ENCODE results near the gene LDLRAD4. TPM values are rescaled to one million over a fixed set of nuclear protein-coding genes. Genes with fewer than 3 reads are reported as not detected.

LDLRAD4 gene
- total RNA-seq, 1 experiment from 2014 or later = 1.7 TPM

DNA sequence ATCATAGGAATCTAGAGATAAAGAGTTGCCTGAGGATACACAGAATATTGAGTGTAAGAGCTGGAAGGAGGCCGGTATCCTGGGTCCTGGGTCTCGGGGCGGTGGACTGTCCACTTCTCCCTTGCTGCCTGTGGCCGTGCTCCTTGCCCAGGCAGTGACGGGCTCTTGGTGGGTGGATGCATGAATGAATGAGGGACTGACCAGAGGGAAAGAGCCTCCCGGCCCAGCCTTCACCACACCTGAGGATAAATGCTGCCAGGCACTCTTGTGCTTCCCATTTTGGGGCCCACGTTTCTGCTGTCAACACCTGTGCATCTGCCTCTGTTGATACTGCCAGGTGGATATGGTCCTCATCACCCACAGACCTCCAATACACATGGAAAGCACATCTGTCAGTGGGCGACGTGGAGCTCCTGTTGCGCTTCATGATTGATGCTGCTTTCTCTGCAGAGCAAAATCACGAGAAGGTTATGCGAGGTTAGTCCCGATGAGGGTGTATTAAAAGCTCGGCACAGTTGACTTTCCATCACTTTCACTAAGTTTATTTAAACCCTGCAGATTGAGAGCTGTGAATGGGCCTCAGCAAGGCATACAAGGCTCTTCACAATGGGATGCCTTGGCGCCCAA is 211.4 kb downstream of the LDLRAD4 start:
- Histone ChIP-seq H3K9me3 (ENCODE audit: insufficient read depth, low read depth) (no peaks in the 10 kb centered on the region), H3F3A (ENCODE audit: insufficient read depth, low read depth) (no peaks in the 10 kb centered on the region), H3K27ac (no peak overlapping the region), H3K27me3 (ENCODE audit: insufficient read depth, low read depth) (peaks cover 64% of the 10 kb centered on the region), H3K36me3 (ENCODE audit: low read depth) (no peaks in the 10 kb centered on the region), H3K4me3 (no peak overlapping the region), H4K20me1 (ENCODE audit: insufficient read depth) (no peaks in the 10 kb centered on the region), H3K4me1 (replicated peaks; ENCODE audit: insufficient read depth) (no peaks in the 10 kb centered on the region), H2AFZ (no peak overlapping the region), H3K79me2 (ENCODE audit: low read depth) (no peaks in the 10 kb centered on the region), H3K9me2 (ENCODE audit: insufficient read depth) (no peaks in the 10 kb centered on the region), H3K4me2 (no peak overlapping the region)
- ChIA-PET CTCF (no interaction called here), POLR2A (ENCODE audit: unreplicated experiment) (no interaction called here)
- intact Hi-C loops (cut with micrococcal nuclease; ENCODE audit: unreplicated experiment) = loop anchor here (10.0 kb wide), 1 partner anchor 375 kb away; no protein-coding TSS in a partner anchor
- no peak for DNase-seq
- no TSS peak for BruUV-seq (replicated peaks)
- TF ChIP-seq CTCF (conservative IDR thresholded peaks at IDR 0.05) (no peak), EZH2 (IDR thresholded peaks at IDR 0.05; ENCODE audit: low read depth) (no peak)

DNA sequence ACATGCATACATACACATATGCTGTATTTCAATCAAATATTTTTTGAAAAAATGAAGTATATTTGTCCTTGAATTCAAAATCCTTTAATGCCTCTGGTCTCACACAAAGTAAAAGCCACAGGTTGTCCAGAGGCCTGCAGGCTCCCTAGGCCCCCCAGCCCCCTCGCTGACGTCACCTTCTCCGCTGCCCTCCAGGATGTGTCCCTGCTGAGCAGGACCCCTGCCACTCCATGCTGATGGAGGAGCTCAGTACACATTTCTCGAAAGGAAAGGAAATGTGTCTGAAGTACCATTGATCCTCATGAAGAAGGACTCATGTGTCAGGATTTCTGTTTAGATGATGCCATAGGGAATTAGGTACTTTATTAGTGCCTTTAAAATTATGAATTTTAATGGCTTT is 212.1 kb downstream of the LDLRAD4 start:
- H4K20me1 ChIP-seq (ENCODE audit: insufficient read depth) = no peaks in the 10 kb centered on the region
- H3K27ac ChIP-seq = no peak overlapping the region
- ChIA-PET CTCF (no interaction called here), POLR2A (ENCODE audit: unreplicated experiment) (no interaction called here)
- no peaks in the 10 kb centered on the region for H3K9me2 ChIP-seq (ENCODE audit: insufficient read depth)
- H3K27me3 ChIP-seq (ENCODE audit: insufficient read depth, low read depth) = peaks cover 59% of the 10 kb centered on the region
- H3K4me3 ChIP-seq = no peak overlapping the region
- no peaks in the 10 kb centered on the region for H3K9me3 ChIP-seq (ENCODE audit: insufficient read depth, low read depth)
- H3K4me2 ChIP-seq = no peak overlapping the region
- H3K4me1 ChIP-seq (replicated peaks; ENCODE audit: insufficient read depth) = no peaks in the 10 kb centered on the region
- BruUV-seq (replicated peaks) = no TSS peak
- H3K79me2 ChIP-seq (ENCODE audit: low read depth) = no peaks in the 10 kb centered on the region
- intact Hi-C loops (cut with micrococcal nuclease; ENCODE audit: unreplicated experiment) = no loop called here
- no peaks in the 10 kb centered on the region for H3F3A ChIP-seq (ENCODE audit: insufficient read depth, low read depth)
- TF ChIP-seq CTCF (conservative IDR thresholded peaks at IDR 0.05) (no peak), EZH2 (IDR thresholded peaks at IDR 0.05; ENCODE audit: low read depth) (no peak)
- no peaks in the 10 kb centered on the region for H3K36me3 ChIP-seq (ENCODE audit: low read depth)
- no peak overlapping the region for H2AFZ ChIP-seq
- DNase-seq = no peak

- Histone ChIP-seq H3K4me2 (no peak overlapping the region), H3K79me2 (ENCODE audit: low read depth) (no peaks in the 10 kb centered on the region), H3K9me2 (ENCODE audit: insufficient read depth) (no peaks in the 10 kb centered on the region), H3K4me3 (no peak overlapping the region), H3K27ac (no peak overlapping the region), H3K36me3 (ENCODE audit: low read depth) (no peaks in the 10 kb centered on the region), H2AFZ (no peak overlapping the region), H3K27me3 (ENCODE audit: insufficient read depth, low read depth) (peaks cover 67% of the 10 kb centered on the region), H3K4me1 (replicated peaks; ENCODE audit: insufficient read depth) (no peaks in the 10 kb centered on the region), H3F3A (ENCODE audit: insufficient read depth, low read depth) (no peaks in the 10 kb centered on the region), H3K9me3 (ENCODE audit: insufficient read depth, low read depth) (no peaks in the 10 kb centered on the region), H4K20me1 (ENCODE audit: insufficient read depth) (no peaks in the 10 kb centered on the region)
- ChIA-PET CTCF (no interaction called here), POLR2A (ENCODE audit: unreplicated experiment) (no interaction called here)
- no peak for DNase-seq
- BruUV-seq (replicated peaks) = no TSS peak
- intact Hi-C loops (cut with micrococcal nuclease; ENCODE audit: unreplicated experiment) = no loop called here
- TF ChIP-seq EZH2 (IDR thresholded peaks at IDR 0.05; ENCODE audit: low read depth) = no peak
- TF ChIP-seq CTCF (conservative IDR thresholded peaks at IDR 0.05) = no peak
Measured at GRCh38 chr18:13431886-13432285, 213.3 kb downstream of the LDLRAD4 start.

All from PC-9 (cell line).